ENCODE results near the gene TP53INP2.
"Not testable (repeated sequence)": the region's sequence is repeated elsewhere in the genome, so short reads cannot be mapped to it uniquely, and the experiment has no call there.

The TP53INP2 gene, protein sequence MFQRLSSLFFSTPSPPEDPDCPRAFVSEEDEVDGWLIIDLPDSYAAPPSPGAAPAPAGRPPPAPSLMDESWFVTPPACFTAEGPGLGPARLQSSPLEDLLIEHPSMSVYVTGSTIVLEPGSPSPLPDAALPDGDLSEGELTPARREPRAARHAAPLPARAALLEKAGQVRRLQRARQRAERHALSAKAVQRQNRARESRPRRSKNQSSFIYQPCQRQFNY

DNA sequence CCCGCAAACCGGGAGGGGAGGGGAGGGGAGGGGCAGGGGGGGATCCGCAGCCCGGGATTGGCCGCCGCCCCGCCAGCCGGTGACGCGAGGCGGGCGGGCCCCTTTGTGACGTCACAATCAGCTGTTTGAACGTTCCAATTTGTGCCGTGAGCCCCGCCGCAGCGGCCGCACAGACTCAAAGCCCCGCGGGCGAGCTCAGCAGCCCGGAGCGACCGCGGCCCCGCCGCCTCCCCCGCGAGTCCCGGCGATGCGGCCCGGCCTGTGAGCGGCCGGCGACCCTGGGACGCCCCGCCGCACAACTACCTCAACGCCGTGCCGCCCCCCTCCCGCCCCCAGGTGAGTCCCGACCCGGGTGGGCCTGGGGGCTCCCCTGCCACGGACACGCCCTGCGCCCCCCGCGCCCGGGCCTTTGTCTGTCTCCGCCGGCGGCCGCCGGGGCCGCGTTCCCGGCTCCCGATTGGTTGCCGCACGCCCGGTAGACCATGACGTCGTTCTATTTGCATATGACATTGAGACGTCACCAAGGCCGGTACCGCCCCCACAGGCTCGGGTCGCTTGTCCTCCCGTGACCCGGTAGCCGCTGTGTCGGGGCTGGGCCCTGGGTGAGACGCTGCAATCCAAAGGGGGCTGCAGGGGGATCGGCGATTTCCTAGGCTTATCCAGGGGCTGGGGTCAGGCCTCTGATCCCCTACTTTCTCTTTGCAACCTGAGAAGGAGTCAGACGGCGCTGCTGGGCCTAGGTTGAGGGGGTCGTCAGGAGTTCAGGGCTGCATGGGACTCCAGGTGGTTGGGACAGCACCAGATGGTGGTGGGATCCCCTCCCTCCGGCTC, at the start of gene TP53INP2:
Gene TP53INP2, plus strand, starts transcription at position 168 of the 831 bp plus-strand sequence. CDS start 4,396 bp downstream, outside the sequence.
- DNase-seq (ENCODE audit: low read depth) = peak; percentile 68

DNA sequence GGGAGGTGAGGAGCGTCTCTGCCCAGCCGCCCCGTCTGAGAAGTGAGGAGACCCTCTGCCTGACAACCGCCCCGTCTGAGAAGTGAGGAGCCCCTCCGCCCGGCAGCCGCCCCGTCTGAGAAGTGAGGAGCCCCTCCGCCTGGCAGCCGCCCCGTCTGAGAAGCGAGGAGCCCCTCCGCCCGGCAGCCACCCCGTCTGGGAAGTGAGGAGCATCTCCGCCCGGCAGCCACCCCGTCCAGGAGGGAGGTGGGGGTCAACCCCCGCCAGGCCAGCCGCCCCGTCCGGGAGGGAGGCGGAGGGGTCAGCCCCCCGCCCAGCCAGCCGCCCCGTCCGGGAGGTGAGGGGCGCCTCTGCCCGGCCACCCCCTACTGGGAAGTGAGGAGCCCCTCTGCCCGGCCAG, 45.5 kb upstream of the TP53INP2 start:
- DNase-seq (ENCODE audit: low read depth) = not testable (repeated sequence)

DNA sequence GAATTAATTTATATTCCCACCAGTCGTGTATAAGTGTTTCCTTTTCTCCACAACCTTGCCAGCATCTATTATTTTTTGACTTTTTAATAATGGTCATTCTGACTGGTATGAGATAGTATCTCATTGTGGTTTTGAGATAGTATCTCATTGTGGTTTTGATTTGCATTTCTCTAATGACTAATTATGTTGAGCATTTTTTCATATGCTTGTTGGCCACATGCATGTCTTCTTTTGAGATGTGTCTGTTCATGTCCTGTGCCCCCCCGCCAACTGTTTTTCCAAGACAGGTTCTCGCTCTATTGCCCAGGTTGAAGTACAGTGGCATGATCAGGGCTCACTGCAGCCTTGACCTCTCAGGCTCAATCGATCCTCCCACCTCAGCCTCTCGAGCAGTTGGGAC, 42.3 kb upstream of the TP53INP2 start:
- DNase-seq (ENCODE audit: low read depth) = not testable (repeated sequence)

DNA sequence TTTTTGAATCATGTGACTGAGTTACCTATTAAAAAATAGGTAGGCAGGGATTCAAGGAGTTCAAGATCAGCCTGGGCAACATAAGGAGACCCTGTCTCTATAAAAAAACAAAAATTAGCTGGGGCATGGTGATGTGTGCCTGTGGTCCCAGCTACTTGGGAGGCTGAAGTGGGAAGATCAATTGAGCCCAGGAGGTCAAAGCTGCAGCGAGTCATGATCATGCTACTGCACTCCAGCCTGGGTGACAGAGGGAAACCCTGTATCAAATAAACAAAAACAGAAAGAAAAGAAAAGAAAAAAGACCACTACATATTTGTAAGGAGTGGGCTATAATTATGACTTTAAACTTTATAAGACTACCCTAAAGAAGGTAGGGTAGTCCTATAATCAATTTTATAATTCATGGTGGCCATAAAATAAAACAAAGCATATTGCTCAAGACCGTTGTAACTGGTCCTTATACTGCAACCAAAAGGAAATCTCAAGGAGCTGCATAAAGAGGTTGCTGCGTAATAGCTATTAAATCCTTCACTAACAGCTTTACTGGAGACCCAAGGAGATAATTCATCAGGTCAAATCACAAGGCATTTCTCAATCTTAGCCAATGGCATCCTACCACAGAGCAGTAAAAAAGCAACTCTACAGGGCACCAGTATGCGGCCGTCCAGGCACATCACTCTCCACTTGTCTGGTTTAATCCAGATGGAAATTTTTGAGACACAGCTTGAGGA, 40.8 kb upstream of the TP53INP2 start:
- DNase-seq (ENCODE audit: low read depth) = no peak

DNA sequence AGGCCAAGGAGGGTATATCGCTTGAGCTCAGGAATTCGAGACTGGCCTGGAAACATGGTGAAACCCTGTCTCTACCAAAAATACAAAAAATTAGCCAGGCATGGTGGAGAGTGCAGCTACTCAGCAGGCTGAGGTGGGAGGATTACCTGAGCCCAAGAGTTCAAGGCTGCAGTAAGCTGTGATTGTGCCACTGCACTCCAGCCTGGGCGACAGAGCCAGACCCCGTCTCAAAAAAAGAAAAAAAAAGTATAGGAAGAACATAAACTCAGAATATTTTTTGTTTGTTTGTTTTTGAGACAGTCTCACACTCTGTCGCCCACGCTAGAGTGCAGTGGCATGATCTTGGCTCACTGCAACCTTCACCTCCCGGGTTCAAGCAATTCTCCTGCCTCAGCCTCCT, 39.4 kb upstream of the TP53INP2 start:
- DNase-seq (ENCODE audit: low read depth) = not testable (repeated sequence)

DNA sequence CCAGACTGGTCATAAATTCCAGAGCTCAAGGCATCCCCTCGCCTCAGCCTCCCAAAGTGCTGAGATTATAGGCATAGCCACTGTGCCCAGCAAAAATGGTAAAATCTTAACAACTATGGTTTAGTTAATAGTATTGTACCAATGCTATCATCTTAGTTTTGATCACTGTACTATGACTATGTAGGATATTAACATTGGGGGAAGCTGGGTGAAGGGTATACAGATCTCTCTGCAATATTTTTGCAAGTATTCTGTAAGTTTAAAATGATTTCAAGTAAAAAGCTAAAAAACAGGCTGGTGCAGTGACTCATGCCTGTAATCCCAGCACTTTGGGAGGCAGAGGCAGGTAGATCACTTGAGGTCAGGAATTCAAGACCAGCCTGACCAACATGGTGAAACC, 35.0 kb upstream of the TP53INP2 start:
- DNase-seq (ENCODE audit: low read depth) = no peak

DNA sequence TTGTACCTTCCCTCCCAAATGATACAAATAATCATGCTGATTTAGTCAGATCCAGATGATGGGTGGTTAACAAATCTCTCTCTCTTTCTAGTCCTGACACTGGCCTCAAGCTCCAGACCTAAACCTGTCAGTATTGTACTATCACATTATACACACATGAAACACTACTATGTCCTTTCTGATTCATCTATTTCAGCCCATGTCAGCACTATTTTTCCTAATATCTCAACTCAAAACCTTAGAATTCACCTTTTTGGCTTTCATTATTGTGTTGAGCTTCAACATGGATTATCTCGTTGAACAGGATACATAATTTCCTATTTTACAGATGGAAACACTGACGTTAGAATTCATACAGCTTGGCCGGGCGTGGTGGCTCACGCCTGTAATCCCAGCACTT, 30.7 kb upstream of the TP53INP2 start:
- DNase-seq (ENCODE audit: low read depth) = no peak

DNA sequence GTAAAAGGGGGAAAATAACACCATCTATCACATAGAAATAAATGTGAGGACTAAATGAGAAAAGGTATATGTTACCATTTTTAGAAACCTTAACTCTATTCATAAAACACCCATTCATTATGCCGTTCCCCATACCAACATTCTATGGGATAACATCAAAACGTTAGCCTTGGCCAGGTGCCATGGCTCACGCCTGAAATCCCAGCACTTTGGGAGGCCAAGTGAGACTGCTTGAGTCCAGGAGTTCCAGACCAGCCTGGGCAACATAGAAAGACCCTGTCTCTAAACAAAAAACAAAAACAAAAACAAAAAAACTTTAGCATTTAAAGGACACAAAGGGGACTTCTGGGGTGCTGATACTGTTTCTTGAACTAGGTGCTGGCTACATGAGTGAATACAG, 28.6 kb upstream of the TP53INP2 start:
- no peak for DNase-seq (ENCODE audit: low read depth)

DNA sequence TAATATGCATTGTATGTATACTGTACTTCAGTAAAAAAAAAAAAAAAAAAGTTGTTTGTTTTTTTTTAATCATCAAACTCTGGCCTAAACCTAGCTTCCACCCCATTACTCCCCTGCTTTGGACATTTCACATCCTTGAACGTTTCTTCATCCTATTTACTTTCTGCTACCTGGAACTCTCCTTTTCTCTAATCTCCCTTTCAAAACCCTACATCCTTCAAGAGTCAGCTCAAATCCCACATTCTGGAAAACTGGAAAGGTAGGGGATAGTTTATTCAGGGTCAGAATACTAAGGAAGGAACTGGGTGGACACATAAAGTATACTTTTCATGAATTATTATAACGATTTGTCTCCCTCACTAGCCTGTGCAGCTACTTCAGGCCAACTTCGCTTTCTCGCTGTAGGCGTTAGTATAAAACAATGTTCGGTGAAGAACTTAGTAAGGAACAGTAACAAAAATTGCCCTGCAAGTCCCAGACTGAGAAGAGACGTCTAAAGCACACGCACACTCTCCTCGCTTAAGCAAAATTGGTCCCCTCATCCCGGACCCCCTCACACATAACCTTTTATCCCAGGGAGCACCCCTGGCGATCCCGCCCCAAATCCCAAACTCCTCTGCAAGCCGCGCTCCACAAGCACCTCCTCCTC, 28.0 kb upstream of the TP53INP2 start:
- no peak for DNase-seq (ENCODE audit: low read depth)

DNA sequence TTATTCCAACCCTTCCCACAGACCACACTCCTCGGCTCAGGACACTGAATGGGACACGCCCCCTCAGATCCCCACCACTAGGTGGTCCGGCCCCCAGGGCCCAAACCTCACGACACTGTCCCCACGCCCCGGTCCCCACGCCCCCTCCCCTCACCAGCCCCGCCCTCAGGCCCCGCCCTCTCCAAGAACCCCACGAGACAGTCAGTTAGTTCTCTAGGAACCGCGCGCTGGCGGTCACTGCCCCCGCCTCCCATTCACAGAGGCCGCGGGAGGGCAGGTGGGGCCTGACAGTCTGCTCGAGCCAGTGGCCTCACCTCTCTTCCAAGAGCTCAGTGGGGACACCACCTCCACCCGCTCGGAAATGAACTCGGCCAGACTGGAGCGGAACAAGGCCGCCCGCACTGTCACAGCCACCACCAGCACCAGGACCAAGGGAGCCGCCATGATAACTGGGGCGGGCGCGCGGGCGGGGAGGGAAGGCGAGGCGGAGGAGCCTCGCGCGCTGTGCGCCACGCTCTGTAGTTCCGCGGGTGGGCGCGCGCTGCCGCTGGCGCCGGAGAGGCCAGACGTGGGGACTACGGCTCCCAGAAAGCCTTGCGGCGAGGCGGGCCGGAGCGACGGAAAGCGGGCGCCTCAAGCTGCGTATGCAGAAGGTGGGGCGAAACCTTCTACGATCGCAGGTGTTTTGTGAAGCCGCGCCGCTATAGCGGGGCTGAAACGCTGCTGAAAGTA, 27.3 kb upstream of the TP53INP2 start, which contains the start of gene PIGU:
Gene PIGU, minus strand, starts transcription at position 451 of the 732 bp plus-strand sequence. Its CDS starts 7 bp downstream, at position 444.
- DNase-seq (ENCODE audit: low read depth) = peak; percentile 92

DNA sequence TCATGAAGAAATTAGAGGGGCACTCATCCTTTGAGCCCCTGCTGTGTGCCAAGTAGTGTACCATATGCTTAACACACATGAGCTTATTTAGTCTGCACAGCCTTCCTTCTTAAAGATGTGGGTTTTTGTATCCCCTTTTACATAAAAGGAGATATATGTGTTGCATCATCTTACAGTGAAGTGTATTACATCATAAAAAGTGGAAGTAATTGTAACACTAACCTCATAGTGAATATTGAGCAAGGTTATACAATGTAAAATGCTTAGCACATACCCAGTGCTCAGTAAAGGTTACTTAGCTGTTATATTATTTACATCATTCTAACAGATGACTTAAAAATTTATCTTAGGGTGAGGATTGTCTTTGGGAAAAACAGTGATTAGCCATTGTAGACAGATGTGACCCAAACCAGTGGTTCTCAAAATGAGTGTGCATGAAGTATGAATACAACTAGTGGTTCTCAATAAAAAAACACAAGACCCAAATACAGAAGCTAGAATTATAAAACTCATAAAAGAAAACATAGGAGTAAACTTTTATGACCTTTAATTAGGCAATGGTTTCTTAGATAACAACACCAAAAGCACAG, 23.5 kb upstream of the TP53INP2 start:
- DNase-seq (ENCODE audit: low read depth) = no peak

DNA sequence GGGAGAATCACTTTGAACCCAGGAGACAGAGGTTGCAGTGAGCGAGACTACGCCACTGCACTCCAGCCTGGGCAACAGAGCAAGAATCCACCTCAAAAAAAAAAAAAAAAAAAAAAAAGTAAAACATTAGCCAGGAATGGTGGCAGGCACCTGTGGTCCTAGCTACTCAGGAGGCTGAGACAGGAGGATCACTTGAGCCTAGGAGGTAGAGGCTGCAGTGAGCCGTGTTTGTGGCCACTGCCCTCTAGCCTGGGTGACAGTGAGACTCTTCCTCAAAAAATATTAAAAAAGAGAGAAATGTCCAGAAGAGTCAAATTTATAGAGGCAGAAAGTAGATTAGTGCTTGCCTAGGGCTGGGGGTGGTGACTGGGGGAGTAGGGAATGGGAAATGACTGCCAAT, 20.5 kb upstream of the TP53INP2 start:
- DNase-seq (ENCODE audit: low read depth) = no peak

DNA sequence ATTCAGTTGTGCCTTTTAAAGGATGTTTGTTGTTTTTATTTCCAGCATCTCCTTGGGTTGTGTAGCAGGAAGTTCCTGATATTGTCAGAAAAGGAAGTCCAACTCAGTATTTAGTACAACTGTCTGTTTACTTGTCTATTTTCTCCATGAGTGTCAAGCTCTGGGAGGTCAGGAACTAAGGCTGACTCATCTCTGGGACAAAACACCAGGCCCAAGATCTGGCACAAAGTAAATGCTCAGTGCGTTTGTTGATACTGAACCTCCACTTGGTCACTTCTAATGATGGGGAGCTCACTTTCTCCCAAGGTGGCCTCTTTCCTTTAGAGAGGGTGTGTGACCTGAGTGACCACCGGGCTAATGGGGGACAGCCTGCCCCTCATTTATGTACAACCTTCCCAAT, 14.7 kb upstream of the TP53INP2 start:
- no peak for DNase-seq (ENCODE audit: low read depth)

DNA sequence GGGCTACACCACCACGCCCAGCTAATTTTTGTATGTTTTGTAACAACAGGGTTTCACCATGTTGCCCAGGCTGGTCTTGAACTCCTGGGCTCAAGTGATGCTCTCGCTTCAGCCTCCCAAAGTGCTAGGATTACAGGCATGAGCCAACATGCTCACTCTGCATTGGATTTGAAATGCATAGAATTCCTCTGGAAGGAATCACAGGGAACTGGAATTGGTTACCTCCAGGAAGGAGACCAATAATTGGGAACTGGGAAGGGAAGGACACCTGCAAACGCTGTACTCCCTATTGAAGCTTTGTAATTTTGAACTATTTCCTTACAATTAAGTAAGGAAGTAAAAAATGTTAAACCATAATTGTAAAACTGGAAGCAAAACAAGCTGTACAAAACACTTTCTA, 12.3 kb upstream of the TP53INP2 start:
- no peak for DNase-seq (ENCODE audit: low read depth)

DNA sequence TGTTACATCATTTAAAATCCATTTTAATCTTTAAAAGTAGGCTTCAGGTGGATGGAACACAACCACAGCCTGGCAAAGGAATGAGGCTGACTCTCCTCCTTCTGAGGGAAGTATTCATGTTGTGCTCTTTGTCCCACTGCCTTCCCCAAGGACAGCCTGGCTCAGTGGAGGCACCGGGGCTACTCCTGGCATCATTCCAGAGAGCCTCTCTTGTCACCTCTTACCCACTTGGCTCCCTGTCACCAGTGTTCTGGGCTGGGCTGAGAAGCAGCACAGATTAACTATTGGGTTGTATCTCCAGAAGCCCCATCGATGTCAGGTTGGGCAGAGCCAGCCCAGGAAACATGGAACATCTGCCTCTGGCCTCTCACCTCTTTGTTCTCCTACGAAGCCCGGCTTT, 10.7 kb upstream of the TP53INP2 start:
- no peak for DNase-seq (ENCODE audit: low read depth)

DNA sequence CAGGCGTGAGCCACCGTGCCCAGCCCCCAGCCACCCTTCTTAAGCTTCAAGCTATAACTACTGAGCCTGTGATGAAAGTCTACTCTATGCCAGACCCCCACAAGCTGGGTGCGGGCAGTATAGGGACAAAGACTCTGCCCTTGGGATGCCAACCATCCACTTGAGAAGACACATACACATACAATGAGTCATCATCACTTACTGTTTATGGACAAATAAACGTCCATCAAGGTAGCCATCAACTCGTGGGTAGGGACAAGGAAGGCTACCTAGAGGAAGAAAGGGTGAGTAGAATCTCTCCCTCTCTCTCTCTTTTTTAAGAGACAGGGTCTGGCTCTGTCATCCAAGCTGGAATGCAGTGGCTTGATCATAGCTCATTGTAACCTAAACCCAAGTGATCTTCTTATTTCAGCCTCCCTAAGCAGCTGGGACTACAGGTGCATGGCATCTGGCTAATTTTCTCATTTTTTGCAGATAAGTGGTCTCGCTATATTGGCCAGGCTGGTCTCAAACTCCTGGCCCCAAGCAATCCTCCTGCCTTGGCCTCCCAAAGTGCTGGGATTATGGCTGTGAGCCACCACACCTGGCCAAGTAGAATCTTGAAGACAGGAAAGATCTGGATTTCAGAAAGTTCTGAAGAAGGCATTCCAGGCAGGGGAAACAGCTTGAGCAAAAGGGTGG, 2.6 kb upstream of the TP53INP2 start:
- DNase-seq (ENCODE audit: low read depth) = no peak

DNA sequence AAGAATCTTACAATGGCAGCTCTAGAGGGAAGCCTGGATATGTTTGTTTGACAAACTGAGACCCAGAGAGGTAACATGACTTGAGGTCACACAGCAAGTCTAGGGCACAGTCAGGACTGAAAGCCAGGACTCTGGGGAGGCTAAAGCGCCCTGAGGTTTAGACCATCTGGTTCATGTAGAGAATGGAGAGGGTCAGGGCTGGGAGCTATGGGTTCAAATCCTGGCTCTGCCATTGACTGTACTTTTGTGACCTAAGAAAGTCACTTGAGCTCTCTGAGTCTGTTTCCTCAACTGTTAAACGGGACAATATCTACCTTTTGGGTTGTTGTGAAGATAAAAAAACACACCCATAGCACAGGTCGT, 1.1 kb upstream of the TP53INP2 start:
- no peak for DNase-seq (ENCODE audit: low read depth)

DNA sequence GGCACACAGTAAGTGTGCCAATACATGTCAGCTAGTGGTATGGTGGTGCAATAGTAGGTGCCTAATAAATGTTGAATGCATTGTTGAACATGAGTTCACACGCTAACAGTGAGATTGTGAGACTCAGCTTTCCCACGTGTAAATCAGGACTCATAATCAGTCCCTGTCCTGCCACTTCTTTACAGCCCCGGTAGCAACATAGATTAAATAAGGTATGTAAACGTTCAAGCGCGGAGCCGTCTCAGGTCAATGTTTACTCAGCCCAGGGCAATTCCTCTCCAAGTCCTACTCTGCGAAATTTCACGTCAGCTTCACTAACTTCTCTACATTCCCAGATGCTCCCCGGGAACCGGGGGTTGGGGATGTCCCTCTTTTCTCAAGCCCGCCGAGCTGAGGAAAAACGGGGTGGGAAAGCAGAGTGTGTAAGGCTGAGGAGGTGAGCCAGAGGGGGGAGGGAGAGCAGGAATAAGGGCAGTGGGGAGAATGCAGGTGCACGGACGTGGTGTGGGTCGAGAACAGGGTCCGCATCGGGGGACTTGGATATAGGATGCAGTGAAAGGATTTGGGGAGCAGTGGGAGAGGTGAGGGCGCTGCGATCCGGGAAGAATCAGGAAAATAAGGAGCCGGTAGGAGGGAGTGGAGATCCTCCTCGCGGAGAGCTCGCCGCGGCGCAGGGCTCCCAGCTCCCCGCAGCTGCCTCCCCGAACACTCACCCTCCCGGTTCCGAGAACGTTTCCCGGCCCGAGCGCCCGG, 544 bp upstream of the TP53INP2 start:
- no peak for DNase-seq (ENCODE audit: low read depth)

DNA sequence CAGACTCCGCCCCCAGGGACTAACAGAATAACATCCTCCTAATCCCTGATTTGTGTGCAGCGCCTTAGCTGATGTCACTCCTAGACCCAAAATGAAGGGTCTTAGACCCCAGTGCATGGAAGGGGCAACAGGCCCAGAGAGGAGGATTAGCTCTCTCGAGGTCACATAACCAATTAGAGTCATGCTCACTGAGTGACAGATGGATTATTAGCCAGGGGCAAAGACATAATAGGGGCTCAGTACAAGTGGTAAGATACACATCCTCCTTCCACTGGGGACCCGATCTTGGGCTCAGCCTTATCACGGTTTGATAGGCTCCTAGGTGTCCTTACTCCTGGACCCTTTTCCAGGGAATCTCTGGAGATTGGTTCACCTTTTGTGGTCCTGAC, 858 bp downstream of the TP53INP2 start:
- DNase-seq (ENCODE audit: low read depth) = no peak
